ENCODE results near the gene CD3G.
A peak's percentile ranks its signal among the peaks of the same experiment; 100 is the strongest.

Gene CD3G

DNA sequence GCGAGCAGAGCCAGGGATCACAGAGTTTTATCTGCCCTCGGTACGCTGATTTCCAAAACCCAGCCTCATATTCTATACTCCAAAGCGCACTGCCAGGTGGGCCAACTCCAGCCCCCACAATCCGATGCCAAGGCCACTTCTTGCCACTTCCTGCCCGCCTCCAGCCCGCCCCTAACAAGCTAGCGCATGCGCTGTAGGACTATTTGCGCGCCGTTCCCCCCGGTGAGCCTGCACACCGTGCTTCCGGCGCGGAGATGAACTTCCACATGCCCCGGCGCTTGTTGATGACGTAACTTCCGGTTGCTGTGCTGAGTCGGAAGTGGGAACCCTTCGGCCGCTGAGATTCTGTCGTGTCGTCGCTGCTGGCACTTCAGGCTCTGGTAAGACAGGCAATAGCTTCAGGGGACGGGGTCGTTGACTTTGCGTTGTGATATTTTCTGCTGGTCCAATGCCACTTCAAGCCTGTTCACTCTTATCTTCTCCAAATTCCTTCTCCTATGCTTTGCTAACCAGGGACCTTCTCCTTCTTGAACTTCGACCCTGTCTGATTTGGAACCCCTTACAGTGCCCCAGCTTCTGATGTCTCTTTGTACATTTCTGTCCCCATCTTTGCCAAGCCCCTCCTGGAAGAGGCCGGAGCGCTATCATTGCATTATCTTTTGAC is 15.3 kb downstream of the CD3G start, which contains the start of gene UBE4A:
Gene UBE4A, plus strand, starts transcription at position 306 of the 664 bp plus-strand sequence. CDS start 5,481 bp downstream, outside the sequence.
- H3K4me1 ChIP-seq (ENCODE audit: control insufficient read depth, insufficient read depth, low read length): peaks cover 5% of the 10 kb centered on the region

DNA sequence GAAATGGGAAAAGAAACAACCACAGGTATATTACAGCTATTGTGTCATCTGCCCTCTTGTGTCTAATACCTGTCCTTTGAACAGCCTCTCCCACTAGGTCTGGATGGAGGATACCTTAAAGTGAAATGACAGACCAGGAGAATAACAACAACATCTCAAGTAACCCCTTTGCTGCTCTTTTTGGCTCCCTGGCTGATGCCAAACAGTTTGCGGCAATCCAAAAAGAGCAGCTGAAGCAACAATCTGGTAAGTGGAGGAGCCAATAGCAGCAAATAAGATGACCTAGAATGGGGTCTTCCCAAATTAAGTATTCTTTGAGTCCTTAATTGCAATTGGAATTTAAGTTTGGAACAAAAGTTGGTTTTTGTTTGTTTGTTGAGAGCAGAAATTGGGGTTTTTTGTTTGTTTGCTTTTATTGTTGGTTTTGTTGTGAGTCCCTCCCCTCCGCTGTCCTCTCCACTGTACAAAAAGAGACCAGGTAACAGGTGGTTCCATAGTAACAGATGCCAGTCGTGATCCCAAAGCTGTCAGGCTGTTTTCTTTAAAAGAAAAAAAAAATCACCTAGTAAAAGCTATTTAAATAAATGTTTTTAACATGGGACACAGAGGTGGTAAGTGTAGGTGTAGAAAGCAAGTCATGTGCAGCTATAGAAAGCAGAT is 20.9 kb downstream of the CD3G start:
- H3K4me1 ChIP-seq (ENCODE audit: control insufficient read depth, insufficient read depth, low read length): peaks cover 4% of the 10 kb centered on the region
- no peaks in the 10 kb centered on the region for H3K9me3 ChIP-seq (ENCODE audit: control insufficient read depth, insufficient read depth, low read length)
- H3K36me3 ChIP-seq (ENCODE audit: control insufficient read depth, insufficient read depth, low read length): no peaks in the 10 kb centered on the region
- no peak overlapping the region for H3K4me3 ChIP-seq (ENCODE audit: low read depth, low read length)
- H3K27me3 ChIP-seq (ENCODE audit: control insufficient read depth, insufficient read depth, low read length): no peaks in the 10 kb centered on the region
- H3K9ac ChIP-seq (ENCODE audit: low read depth, low read length): no peak overlapping the region

More for the DNA sequence above, 15.3 kb downstream of the CD3G start, which contains the start of gene UBE4A:
- H3K9me3 ChIP-seq (ENCODE audit: control insufficient read depth, insufficient read depth, low read length): no peaks in the 10 kb centered on the region
- no peaks in the 10 kb centered on the region for H3K36me3 ChIP-seq (ENCODE audit: control insufficient read depth, insufficient read depth, low read length)
- H3K9ac ChIP-seq (ENCODE audit: low read depth, low read length): peak within 1 kb of the TSS; percentile 91
- peak within 1 kb of the TSS; percentile 99 for H3K4me3 ChIP-seq (ENCODE audit: low read depth, low read length)
- no peaks in the 10 kb centered on the region for H3K27me3 ChIP-seq (ENCODE audit: control insufficient read depth, insufficient read depth, low read length)

DNA sequence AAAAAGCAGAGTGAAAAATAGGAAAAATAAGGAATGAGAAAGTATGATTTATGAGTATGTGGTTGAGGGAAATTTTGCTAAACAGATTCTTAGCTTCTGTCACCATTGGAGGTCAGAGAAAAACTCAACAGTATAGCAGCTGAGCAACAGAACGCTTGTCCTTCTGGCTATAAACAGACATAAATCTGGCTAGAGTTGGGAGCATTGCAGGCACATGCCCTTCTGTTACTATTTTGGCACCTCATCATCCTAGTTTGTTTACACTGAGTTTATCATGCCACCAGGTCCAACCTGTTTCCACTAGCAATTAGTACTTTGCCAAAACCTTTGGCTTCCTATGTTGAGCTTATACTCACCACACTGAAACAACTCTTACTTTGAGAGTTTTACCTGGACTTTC is 22.1 kb downstream of the CD3G start:
- H3K4me1 ChIP-seq (ENCODE audit: control insufficient read depth, insufficient read depth, low read length): no peaks in the 10 kb centered on the region
- H3K9ac ChIP-seq (ENCODE audit: low read depth, low read length): no peak overlapping the region
- H3K9me3 ChIP-seq (ENCODE audit: control insufficient read depth, insufficient read depth, low read length): no peaks in the 10 kb centered on the region
- no peaks in the 10 kb centered on the region for H3K36me3 ChIP-seq (ENCODE audit: control insufficient read depth, insufficient read depth, low read length)
- no peaks in the 10 kb centered on the region for H3K27me3 ChIP-seq (ENCODE audit: control insufficient read depth, insufficient read depth, low read length)
- H3K4me3 ChIP-seq (ENCODE audit: low read depth, low read length): no peak overlapping the region

DNA sequence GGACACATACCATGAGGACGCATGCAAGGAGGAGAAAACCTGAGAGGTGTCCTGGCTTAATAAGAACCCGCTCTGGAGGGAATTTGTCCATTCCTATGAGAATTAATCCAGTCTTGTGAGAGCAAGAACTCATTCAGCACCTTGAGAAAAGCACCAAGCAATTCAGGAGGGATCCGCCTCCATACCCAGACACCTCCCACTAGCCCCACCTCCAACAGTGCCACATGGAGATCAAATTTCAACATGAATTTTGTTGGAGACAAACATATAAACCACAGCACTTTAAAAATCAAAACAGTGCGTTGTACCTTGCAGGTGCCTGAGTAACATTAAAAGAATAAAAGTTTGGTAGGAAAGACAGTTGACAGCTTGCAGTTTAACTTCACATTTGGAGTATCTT is 26.6 kb downstream of the CD3G start:
- H3K9me3 ChIP-seq (ENCODE audit: control insufficient read depth, insufficient read depth, low read length): no peaks in the 10 kb centered on the region
- no peaks in the 10 kb centered on the region for H3K4me1 ChIP-seq (ENCODE audit: control insufficient read depth, insufficient read depth, low read length)
- H3K36me3 ChIP-seq (ENCODE audit: control insufficient read depth, insufficient read depth, low read length): peaks cover 9% of the 10 kb centered on the region
- H3K27me3 ChIP-seq (ENCODE audit: control insufficient read depth, insufficient read depth, low read length): no peaks in the 10 kb centered on the region
- no peak overlapping the region for H3K9ac ChIP-seq (ENCODE audit: low read depth, low read length)
- H3K4me3 ChIP-seq (ENCODE audit: low read depth, low read length): no peak overlapping the region

DNA sequence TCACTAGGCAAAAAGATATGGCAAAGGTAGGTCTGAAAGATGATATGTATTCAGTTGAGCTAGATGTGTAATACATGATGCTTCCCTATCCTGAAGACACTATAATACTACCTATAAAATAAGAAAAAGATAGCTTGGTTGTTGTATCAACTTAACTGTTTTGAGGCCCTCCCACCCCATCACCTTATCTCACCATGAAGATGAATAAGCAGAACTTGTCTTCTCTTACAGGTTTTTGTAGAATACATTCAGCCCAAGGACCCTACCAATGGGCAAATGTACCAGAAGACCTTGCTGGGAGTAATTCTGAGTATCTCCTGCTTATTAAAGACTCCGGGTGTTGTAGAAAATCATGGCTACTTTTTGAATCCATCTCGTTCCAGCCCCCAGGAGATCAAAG is 29.1 kb downstream of the CD3G start:
- no peaks in the 10 kb centered on the region for H3K27me3 ChIP-seq (ENCODE audit: control insufficient read depth, insufficient read depth, low read length)
- no peak overlapping the region for H3K9ac ChIP-seq (ENCODE audit: low read depth, low read length)
- no peaks in the 10 kb centered on the region for H3K4me1 ChIP-seq (ENCODE audit: control insufficient read depth, insufficient read depth, low read length)
- peaks cover 9% of the 10 kb centered on the region for H3K36me3 ChIP-seq (ENCODE audit: control insufficient read depth, insufficient read depth, low read length)
- H3K4me3 ChIP-seq (ENCODE audit: low read depth, low read length): no peak overlapping the region
- no peaks in the 10 kb centered on the region for H3K9me3 ChIP-seq (ENCODE audit: control insufficient read depth, insufficient read depth, low read length)

DNA sequence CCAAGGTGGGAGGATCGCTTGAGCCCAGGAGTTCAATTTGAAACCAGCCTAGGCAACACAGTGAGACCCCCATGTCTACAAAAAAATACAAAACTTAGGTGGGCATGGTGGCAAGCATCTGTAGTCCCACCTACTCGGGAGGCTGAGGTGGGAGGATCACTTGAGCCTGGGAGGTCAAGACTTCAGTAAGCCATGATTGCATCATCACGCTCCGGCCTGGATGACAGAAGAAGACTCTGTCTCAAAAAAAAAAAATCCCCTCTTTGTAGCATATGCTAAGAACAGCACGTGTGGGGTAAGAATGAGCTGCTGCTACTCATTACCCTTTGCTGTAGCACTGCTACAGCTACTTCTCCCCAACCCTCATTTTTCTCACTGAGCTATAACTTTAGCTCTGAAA is 29.7 kb downstream of the CD3G start:
- Histone ChIP-seq H3K27me3 (ENCODE audit: control insufficient read depth, insufficient read depth, low read length) (no peaks in the 10 kb centered on the region), H3K9ac (ENCODE audit: low read depth, low read length) (no peak overlapping the region), H3K4me1 (ENCODE audit: control insufficient read depth, insufficient read depth, low read length) (no peaks in the 10 kb centered on the region), H3K36me3 (ENCODE audit: control insufficient read depth, insufficient read depth, low read length) (peaks cover 9% of the 10 kb centered on the region), H3K9me3 (ENCODE audit: control insufficient read depth, insufficient read depth, low read length) (no peaks in the 10 kb centered on the region), H3K4me3 (ENCODE audit: low read depth, low read length) (no peak overlapping the region)

DNA sequence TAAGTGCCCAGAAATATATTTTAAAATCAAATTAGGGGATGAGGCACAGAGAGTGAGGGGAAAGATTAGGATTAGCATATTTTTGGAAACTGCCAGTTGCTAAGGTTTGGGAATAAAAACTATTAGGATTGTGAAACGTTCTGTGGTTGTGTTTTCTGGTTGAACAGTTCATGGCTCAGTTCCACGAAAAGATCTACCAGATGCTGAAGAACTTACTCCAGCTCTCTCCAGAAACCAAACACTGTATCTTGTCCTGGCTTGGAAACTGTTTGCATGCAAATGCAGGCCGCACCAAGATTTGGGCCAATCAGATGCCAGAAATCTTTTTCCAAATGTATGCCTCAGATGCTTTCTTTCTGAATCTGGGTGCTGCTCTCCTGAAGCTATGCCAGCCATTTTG is 30.6 kb downstream of the CD3G start:
- Histone ChIP-seq H3K36me3 (ENCODE audit: control insufficient read depth, insufficient read depth, low read length) (peaks cover 15% of the 10 kb centered on the region), H3K4me3 (ENCODE audit: low read depth, low read length) (no peak overlapping the region)

DNA sequence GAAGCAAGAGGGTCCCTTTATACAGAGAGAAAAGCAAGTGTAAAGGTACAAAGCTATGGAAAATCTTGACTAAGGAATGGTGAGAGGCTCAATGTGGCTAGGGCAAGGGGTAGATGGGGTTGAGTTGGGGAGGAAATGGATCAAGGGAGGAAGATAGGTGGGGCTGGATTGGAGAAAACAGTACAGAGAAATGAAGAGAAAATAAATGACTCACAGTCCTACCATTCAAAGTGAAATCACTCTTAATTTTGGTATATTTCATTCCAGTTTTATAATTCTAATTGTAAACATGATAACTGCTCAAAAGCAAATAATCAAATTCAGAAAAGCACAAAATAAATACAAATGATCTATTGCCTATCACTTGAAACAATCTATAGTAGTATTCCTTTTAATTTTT is 31.8 kb downstream of the CD3G start:
- Histone ChIP-seq H3K4me3 (ENCODE audit: low read depth, low read length) (no peak overlapping the region), H3K9me3 (ENCODE audit: control insufficient read depth, insufficient read depth, low read length) (no peaks in the 10 kb centered on the region), H3K36me3 (ENCODE audit: control insufficient read depth, insufficient read depth, low read length) (peaks cover 22% of the 10 kb centered on the region), H3K9ac (ENCODE audit: low read depth, low read length) (no peak overlapping the region), H3K27me3 (ENCODE audit: control insufficient read depth, insufficient read depth, low read length) (no peaks in the 10 kb centered on the region), H3K4me1 (ENCODE audit: control insufficient read depth, insufficient read depth, low read length) (no peaks in the 10 kb centered on the region)

More for the DNA sequence above, 30.6 kb downstream of the CD3G start:
- H3K27me3 ChIP-seq (ENCODE audit: control insufficient read depth, insufficient read depth, low read length): no peaks in the 10 kb centered on the region
- no peak overlapping the region for H3K9ac ChIP-seq (ENCODE audit: low read depth, low read length)
- H3K4me1 ChIP-seq (ENCODE audit: control insufficient read depth, insufficient read depth, low read length): no peaks in the 10 kb centered on the region
- no peaks in the 10 kb centered on the region for H3K9me3 ChIP-seq (ENCODE audit: control insufficient read depth, insufficient read depth, low read length)

DNA sequence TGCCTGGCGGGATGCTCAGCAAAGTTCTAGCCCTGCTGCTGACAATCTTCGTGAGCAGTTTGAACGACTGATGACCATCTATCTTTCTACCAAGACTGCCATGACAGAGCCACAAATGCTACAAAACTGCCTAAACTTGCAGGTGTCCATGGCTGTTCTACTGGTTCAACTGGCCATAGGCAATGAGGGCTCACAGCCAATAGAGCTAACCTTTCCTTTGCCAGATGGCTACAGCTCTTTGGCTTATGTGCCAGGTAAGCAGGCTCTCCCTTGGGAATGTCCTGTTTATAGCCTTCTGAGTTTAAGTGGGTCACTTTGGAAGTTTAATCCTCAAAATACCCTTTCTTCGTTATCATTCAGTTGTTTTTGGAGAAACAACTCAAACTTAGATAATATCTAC is 35.4 kb downstream of the CD3G start:
- Histone ChIP-seq H3K4me1 (ENCODE audit: control insufficient read depth, insufficient read depth, low read length) (no peaks in the 10 kb centered on the region), H3K4me3 (ENCODE audit: low read depth, low read length) (no peak overlapping the region), H3K36me3 (ENCODE audit: control insufficient read depth, insufficient read depth, low read length) (peaks cover 36% of the 10 kb centered on the region), H3K9me3 (ENCODE audit: control insufficient read depth, insufficient read depth, low read length) (no peaks in the 10 kb centered on the region), H3K27me3 (ENCODE audit: control insufficient read depth, insufficient read depth, low read length) (no peaks in the 10 kb centered on the region), H3K9ac (ENCODE audit: low read depth, low read length) (no peak overlapping the region)

DNA sequence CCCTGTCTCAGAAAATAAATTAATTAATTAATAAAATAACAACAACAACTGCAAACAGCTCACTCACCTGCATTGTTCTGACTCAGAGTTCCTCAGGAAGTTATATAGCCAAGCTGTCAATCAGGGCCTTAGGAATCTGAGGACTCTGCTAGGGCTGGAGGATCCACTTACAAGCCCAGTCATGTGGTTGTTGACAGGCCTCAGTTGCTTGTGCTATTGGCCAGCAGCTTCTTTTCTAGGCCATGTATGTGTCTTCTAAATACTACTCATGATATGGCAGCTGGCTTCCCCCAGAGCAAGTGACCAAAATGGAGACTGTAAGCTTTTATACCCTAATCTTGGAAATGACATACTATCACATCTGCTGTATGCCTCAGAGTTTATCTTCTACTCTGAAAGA is 36.4 kb downstream of the CD3G start:
- no peaks in the 10 kb centered on the region for H3K27me3 ChIP-seq (ENCODE audit: control insufficient read depth, insufficient read depth, low read length)
- H3K4me3 ChIP-seq (ENCODE audit: low read depth, low read length): no peak overlapping the region
- no peaks in the 10 kb centered on the region for H3K4me1 ChIP-seq (ENCODE audit: control insufficient read depth, insufficient read depth, low read length)
- no peaks in the 10 kb centered on the region for H3K9me3 ChIP-seq (ENCODE audit: control insufficient read depth, insufficient read depth, low read length)
- H3K9ac ChIP-seq (ENCODE audit: low read depth, low read length): no peak overlapping the region
- H3K36me3 ChIP-seq (ENCODE audit: control insufficient read depth, insufficient read depth, low read length): peaks cover 46% of the 10 kb centered on the region

DNA sequence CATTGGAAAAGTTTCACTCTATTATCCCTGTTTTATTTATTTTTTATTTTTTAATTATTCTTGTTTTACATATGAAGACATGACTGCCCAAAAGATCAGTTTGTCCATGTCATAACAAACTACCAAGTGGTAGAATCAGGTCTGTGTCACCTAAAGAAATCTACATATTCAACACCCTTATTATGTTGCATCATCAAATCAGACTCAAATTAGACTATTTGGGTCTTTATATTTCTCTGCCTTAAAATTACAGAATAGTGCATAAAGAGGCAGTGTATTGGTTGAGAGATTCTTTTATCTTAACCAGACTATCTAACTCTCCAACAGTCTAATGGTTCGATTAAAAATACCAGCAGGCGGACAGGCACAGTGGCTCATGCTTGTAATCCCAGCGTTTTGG is 38.8 kb downstream of the CD3G start:
- Histone ChIP-seq H3K4me3 (ENCODE audit: low read depth, low read length) (no peak overlapping the region), H3K9ac (ENCODE audit: low read depth, low read length) (no peak overlapping the region), H3K27me3 (ENCODE audit: control insufficient read depth, insufficient read depth, low read length) (no peaks in the 10 kb centered on the region), H3K9me3 (ENCODE audit: control insufficient read depth, insufficient read depth, low read length) (no peaks in the 10 kb centered on the region), H3K36me3 (ENCODE audit: control insufficient read depth, insufficient read depth, low read length) (peaks cover 54% of the 10 kb centered on the region), H3K4me1 (ENCODE audit: control insufficient read depth, insufficient read depth, low read length) (no peaks in the 10 kb centered on the region)

DNA sequence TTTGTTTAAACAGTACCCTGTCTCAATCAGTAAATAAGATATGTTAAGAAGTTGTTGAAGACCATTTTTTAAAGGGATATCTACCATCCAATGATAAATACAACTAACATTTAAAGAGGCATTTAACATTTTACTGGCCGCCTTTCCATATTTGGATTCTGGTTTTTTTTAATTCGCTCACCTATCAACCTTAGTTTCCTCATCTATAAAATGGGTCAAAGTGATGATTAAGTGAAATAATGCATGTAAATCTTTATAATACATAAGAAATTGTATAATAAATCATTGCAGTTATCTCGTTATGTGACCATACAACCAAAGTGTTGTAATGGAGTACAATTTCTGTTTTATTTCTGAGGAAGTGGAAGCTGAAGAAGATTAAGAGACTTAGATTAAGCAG is 39.5 kb downstream of the CD3G start:
- Histone ChIP-seq H3K27me3 (ENCODE audit: control insufficient read depth, insufficient read depth, low read length) (no peaks in the 10 kb centered on the region), H3K36me3 (ENCODE audit: control insufficient read depth, insufficient read depth, low read length) (peaks cover 56% of the 10 kb centered on the region), H3K4me1 (ENCODE audit: control insufficient read depth, insufficient read depth, low read length) (no peaks in the 10 kb centered on the region), H3K9ac (ENCODE audit: low read depth, low read length) (no peak overlapping the region), H3K4me3 (ENCODE audit: low read depth, low read length) (no peak overlapping the region), H3K9me3 (ENCODE audit: control insufficient read depth, insufficient read depth, low read length) (no peaks in the 10 kb centered on the region)
